NCI-H2107 (cell line): Measurements from ENCODE around the gene PPP4R1.
"Not testable (repeated sequence)": the region's sequence is repeated elsewhere in the genome, so short reads cannot be mapped to it uniquely, and the experiment has no call there.

Source experiments
- DNase-seq: peaks from one replicate; lab custom pipeline; 2025; lab: John Stamatoyannopoulos, UW

Gene PPP4R1

DNA sequence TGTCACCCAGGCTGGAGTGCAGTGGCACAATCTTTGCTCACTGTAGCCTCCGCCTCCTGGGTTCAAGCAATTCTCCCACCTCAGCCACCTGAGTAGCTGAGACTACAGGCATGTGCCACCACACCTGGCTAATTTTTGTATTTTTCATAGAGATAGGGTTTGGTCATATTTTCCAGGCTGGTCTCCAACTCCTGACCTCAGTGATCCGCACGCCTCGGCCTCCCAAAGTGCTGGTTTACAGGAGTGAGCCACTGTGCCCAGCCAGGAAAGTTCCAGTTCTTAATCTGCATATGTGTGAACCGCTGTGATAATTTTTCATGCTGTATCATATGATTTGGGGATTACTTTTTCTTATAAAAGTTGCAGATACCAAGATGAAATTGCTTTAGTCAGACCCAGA lies 14.6 kb upstream of the PPP4R1 start:
- DNase-seq: no peak

GRCh38 chr18:9627642-9628041 lies 13.3 kb upstream of the PPP4R1 start:
- no peak for DNase-seq

DNA sequence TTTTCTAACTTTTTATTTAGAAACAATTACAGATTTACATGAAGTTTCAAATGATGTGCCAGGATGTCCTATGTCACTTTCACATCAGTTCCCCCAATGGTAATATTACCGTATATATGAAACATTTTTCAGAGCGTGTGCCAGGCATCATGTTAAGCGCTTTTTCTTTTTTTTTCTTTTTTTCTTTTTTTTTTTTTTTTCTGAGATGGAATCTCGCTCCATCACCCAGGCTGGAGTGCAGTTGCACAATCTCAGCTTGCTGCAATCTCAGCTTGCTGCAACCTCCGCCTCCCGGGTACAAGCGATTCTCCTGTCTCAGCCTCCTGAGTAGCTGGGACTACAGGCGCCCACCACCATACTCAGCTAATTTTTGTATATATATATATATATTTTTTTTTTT lies 5.6 kb upstream of the PPP4R1 start:
- no peak for DNase-seq

GRCh38 chr18:9619545-9619944 lies 5.2 kb upstream of the PPP4R1 start:
- no peak for DNase-seq

DNA sequence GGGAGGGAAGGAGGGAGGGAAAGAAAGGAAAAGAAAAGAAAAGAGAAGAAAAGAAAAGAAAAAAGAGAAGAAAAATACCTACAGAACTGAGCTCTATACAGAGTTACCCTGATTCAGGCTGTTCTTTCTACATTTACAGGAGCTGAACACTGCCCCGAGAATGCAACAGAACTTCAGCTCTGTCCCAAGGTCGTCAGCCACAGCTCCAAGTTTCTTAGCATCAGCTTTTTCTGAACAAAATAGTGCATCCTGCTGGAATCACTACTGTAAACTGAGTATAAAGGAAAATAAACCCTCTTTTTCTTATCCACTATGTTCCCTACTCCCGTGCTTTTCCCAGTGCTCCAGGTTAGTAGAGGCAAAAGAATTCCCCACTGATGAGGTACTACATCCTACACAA lies 4.7 kb upstream of the PPP4R1 start:
- no peak for DNase-seq

DNA sequence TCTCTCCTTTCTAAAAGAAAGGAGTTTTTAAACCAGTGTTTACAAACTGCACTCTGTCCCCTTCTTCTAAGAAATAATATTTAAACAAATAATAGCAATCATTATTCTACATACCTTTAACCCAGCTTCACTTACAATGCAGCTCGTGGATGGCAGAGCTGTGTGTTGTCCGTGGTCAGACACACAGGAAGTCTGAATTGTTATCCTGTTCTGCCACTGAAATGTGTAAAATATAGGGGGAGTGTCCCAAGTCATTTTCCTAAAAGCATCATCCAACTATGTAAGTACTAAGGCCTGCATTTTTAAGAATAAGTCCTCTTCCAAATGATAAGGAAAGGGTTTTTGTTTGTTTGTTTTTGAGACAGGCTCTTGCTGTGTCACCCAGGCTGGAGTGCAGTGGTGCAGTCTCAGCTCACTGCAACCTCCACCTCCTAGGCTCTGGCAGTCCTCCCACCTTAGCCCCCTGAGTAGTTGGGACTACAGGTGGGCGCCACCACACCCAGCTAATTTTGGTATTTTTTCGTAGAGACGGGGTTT lies 2.7 kb upstream of the PPP4R1 start:
- no peak for DNase-seq

GRCh38 chr18:9616049-9616448 lies 1.7 kb upstream of the PPP4R1 start:
- DNase-seq: no peak

DNA sequence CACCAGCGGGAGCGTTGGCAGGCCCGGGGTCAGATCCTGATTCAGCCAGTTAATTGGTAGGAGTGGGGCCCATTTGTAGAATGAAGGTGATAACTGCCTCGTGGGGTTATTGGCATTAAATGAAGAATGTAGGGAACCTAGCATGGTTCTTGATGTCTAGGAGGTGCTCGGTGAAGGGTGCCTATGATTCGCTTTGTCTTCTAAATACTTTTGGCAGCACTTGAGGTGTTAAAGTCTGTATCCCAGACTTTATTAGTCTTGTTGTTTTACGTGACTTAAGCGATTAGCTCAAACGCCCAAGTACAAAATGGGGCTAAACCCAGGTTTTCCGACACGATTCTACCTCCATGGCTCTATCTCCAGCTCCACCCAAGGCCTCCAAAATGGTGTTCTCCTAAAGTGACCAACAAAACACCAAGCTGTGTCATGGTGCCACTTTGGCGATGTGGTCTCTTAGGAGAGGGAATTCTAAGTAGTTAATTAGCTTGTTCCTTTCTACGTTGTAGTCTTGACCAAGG lies 980 bp upstream of the PPP4R1 start:
- no peak for DNase-seq

DNA sequence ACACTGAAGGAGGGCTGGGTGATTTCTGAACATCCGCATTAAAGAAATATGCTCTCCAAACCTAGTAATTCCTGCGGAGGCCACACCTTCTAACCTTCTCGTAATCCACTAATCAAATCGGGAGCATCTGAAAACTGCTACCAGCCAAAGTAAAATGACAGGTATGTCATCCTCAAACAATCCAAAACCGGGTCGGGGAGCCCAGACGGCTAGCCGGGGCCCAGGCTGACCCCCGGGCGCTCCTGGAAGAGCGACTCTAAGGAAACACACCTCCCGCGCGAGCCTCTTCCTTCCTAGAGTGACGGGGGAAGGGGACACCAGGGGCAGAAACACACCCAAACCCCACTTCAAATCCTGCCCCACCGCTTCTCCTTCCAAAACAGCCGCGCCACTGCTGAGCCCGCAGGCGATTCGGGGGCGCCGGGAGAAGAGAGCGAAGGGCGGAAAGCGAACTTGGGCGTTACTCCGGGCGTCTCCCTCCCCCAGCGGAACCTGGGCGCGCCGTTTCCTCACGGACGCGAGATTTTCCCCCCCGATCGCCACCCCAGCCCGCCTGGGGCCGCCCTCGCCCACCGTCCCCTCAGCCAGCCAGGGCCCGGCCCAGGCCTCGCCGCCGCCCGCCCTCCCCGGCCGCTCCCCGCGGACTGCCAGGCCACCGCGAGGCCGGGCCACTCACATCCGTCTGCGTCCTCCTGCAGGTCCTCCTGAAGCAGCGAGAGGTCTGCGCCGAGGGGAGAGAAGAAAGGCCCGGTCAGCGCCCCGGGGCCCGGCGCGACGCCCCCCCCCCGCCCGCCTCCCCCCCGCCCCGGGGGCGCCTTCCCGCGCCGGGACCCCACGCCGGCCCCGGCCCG lies 584 bp downstream of the PPP4R1 start:
- DNase-seq: no peak

DNA sequence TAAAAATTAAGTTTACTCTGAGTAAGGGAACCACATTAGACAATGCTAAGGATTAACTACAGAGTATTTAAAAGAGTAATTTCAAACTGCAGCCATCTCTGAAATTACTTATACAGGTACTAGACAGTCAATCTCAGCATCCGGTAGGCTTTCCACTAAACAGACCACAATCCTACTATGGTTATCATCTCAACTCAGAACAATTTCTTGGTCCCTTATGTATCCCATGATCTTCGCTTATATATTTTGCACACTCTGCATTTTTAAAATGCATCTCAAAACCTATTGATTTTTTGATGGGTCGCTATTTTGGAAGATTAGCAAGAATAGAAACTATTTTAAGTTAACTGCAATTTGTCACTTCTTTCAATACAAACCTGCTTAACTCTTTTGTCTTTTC lies 1.4 kb downstream of the PPP4R1 start:
- DNase-seq: no peak

GRCh38 chr18:9612215-9612830 lies 2.0 kb downstream of the PPP4R1 start:
- DNase-seq: peak; percentile 3

- DNase-seq: no peak
These were observed 5.2 kb downstream of the PPP4R1 start for GRCh38 chr18:9609190-9609589.

- DNase-seq: no peak
These were observed 5.6 kb downstream of the PPP4R1 start for GRCh38 chr18:9608728-9609127.

GRCh38 chr18:9608298-9608697 lies 6.1 kb downstream of the PPP4R1 start:
- DNase-seq: no peak

GRCh38 chr18:9607111-9607510 lies 7.2 kb downstream of the PPP4R1 start:
- not testable (repeated sequence) for DNase-seq

DNA sequence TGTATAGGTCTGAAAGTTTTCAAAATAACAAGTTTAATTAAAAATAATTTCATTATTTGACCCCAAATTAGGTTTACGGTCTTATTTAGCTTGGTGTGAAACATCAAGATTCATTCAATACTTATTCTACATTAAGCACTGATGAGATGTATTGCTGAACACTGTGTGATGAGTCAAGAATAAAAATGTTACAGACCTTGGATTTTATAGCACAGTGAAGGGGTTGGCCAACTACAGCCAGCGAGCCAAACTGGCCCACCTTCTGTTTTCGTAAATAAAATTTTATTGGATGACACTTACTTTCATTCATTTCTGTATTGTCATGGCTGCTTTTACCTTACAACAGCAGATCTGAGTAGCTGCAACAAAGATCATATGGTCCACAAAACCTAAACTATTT lies 8.3 kb downstream of the PPP4R1 start:
- DNase-seq: no peak

DNA sequence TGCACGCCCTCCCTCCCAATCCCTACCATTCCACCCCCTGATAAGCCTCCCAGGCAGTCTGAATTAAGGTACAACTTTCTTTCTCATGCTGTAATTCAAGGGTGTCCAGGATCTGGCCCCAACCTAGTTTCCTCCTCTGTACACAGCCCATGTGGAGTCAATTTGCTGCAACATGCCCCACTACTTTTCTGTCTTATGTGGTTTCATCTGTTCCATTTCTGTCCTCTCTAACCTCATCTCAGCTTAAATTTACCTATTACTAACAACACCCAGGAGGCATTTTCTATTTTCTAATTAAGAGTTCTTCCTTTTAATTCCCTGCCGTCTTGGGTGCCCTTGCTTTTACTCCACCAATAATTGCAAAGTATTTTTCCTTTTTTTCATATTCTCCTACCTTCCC lies 10.0 kb downstream of the PPP4R1 start:
- no peak for DNase-seq

- DNase-seq: no peak
These were observed 15.0 kb downstream of the PPP4R1 start for GRCh38 chr18:9599328-9599727.

DNA sequence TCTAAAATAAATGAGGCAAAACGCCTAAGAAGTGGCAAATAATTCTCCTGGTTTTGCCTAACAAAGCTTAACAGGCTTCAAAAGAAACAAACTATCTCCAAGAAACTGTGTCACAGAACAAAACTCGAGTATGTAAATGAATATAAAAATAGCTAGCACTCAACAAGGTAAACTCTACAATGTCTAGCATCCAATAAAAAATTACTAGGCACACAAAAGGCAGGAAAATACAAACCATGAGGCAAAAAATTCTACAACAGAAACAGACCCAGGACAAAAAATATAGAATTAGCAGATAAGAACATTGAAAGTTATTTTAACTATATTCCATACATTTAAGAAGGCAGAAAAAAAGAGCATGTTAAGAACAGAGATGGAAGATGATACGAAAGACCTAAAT lies 16.8 kb downstream of the PPP4R1 start:
- DNase-seq: no peak

GRCh38 chr18:9596843-9597526 lies 17.4 kb downstream of the PPP4R1 start:
- no peak for DNase-seq

DNA sequence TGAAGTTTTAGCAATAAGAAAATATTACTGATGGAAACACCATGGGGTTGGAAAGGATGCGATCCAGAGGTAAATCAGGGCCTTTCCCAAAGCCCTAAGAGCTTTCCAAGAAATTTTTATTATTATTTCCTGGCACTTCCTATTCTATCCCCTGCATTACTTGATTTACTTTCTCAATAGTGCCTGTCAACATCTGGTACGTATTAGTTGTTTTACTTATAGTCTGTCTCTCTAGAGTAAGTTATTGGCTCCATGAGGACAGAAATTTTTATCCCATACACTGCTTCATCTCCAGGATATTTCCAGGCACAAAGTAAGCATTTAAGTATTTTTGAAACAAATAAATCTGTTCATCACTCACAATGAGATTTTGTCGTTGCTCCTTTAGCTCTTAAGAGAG lies 18.1 kb downstream of the PPP4R1 start:
- DNase-seq: no peak

DNA sequence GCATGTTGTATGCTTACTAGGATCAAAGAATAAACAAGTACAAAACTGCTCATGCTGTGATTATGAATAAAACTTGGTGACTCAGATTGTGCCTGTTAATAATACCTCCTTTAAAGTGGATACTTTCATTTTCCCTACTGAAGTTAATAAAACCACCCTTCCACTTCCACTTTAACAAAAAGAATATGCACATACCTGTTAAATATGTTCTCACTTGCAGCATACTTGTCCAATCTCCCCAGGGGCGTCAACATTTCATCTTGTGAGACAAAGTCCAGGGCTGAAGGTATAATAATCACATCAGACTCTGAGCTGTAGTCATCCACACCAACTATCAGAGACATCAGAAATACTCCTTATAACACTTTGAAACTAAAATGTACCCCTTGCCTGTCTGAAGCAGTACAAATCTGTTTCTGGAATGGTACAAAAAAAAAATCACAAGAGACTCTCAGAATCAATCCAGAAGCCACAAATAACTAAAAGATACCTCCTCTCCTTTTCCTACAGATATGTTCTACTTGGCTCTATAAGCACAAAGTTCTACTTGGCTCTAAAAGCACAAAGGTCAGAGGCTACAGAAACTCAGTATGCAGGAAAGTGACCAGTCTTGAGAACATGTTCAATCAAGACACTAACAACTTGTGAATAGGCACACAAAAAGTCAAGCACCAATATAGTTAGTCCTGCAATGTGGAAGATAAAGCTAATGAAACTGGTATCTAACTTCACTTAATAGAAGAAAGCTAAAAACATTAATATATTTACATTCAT lies 19.3 kb downstream of the PPP4R1 start:
- DNase-seq: no peak
